HG02763 (cell line): ENCODE data around the gene KCNJ15.

Experiments
- ATAC-seq: cut with Tn5 transposase; IDR thresholded peaks from one replicate; pipeline ENCODE4 v1.9.1; 2021; ENCODE audit warnings: mild to moderate bottlenecking, moderate library complexity; ENCODE audit not compliant: unreplicated experiment

The KCNJ15 gene

GRCh38 chr21:38323721-38324531 is 67.1 kb downstream of the KCNJ15 start:
- ATAC-seq: no peak

DNA sequence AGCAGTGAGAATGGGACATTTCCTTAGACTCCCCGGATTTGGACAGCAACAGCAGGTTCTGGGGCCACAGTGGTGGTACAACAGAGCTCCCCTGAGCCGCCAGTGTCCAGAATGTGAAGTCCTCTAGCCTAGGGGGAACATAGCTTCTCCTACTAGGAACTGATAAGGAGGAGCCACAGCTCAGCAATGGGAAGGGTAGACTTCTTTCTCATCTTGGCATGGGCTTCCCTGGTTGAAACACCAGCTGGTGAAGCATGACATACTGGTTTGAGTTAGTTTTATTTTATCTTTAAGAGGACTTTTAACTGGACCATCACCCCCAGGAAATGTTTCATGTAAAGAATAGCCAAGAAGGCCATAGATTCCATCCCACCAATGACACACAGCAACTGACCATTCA is 68.4 kb downstream of the KCNJ15 start:
- no peak for ATAC-seq

DNA sequence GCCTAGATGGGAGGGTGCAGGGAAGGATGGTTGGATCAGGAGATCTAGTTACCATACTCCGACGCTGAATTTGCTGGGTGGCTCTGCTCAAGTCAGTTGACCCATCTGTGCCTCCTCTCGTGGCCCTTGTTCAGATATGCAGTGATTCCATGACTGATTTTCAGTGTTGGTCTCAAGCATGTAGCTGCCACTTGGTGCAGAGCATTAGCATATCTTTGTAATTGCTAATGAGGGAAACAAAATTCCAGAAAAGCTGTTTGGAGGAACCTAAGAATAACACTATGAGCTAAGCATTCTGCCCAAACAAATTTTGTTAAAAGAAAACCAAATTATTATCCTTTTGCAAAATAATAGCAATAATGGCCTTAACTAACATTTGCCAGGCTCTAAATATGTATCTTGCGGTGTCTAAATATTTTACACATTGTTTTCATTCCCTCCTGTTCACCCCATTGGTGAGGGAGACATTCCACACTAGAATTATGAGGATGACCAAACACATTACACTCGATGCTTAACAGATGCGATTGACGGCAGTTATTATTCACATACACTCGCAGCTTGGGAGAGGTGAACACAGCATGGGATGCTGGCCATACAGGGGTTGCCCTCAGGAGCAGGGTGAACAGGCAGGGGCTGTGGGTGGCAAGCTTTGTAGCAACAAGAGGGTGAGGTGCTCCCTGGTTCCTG is 69.1 kb downstream of the KCNJ15 start:
- ATAC-seq: no peak

DNA sequence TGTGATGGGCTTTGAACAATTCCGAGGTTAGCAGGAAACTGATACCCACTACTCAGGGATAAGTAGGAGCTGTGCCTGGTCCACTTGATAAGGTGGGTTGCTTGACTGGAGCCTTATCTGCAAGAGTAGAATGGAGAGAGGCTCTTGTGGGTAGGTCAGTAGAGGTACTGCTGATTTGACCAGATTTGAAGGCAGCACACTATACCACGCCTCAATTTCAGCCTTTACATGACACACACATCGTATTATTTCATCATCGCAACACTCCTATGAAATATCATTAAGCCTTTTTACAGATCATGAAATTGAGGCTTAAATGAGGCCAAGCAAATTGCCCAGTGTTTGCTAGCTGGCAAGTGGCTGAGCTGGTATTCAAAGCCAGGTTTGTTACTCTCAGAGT is 69.6 kb downstream of the KCNJ15 start:
- ATAC-seq: no peak

GRCh38 chr21:38326899-38327298 is 70.1 kb downstream of the KCNJ15 start:
- ATAC-seq: no peak

DNA sequence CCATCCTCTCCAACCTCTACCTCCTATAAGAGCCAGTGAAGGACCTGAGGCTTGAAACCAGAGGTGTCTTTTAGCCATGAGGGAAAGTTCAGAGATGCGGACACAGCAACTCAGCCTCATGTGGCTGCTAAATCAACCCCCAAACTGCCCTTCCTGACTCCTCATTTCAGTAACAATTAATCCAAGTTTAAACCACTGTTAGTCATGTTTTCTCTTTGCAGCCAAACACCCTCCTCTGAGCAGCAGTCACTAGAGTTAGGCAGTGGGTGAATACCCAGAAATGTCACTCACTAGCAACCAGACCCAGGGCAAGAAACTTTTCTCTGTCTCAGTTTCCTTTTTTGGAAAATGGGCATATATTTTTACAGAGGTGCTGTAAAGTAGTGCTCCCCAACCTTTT is 71.2 kb downstream of the KCNJ15 start:
- ATAC-seq: no peak

GRCh38 chr21:38329162-38329561 is 72.4 kb downstream of the KCNJ15 start:
- no peak for ATAC-seq

DNA sequence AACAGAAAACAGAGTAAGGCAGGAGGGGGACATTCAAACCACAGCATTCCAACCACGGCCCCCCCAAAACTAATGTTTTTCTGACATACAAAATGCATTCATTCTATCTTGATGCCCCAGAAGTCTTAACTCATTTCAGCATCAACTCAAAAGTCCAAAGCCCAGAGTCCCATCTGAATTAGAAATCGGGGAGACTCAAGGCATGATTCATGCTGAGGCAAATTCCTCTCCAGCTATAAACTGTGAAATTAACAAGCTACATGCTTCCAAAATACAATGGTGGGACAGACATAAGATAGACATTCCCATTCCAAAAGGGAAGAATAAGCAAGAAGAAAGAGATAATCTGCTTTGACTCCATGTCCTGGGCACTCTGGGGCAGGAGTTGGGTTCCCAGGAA is 73.9 kb downstream of the KCNJ15 start:
- no peak for ATAC-seq

DNA sequence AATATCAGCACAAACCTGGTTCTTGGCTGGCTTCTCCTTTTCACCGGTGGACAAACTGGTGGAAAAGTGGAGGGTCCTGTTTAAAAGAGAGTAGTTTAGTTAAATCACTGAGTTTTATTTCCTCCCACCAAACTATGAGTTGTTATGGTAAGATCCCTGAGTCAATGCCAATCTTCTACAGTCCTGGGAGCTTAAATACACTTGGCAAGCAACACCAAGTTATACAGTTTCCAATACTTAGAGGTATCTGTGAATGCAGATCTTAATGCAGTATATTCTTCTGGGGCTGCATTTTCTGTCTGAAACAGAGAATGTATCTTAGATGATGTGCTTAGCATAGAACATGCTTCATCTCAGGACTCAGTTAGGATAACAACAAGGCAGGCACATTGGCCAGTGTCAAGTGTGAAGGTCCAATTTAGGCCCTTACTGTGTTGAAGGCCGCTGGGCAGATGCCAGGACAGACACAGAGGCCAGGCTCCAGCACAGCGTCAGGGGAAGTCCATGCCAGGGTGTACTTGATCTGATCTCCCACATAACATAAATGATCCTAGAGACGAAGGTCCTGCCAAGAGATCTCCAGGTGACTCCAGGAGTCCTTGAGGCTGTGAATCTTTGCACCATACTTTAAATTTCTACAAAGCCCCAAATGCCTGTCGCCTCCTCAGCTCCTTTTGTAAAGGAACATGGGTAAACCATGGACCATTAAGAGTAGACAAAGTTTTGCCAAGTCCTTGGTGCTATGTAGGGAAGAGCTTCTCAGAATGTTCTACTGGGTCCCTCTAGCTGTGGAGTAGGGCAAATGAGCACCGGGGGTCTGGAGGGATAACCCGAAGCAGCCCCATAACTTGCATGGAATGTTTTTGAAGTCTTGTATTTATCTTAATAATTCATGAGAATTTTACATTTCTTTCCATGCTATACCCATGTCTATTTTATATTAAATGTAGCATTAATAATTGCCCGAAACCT is 76.8 kb downstream of the KCNJ15 start:
- ATAC-seq: no peak

DNA sequence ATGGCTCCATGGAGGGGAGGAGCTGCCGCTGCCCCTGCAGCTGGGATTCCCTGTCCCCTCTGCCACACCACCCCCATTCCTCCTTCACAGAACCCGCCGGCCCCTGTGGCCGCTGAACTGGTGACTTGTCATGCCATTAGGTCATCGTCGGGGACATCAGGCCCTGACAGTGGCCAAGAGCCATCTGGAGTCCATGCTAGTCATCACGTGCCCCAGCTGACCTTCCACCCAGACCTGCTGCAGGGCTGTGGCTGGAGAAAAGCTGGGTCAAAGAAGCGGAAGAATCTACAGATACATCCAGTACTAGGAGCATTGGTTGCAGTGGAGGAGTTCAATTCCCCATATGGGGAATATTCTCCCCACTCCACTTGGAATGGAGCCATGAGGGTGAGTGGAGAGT is 78.1 kb downstream of the KCNJ15 start:
- ATAC-seq: no peak

- no peak for ATAC-seq
Measured at GRCh38 chr21:38337793-38338192, 81.0 kb downstream of the KCNJ15 start.

DNA sequence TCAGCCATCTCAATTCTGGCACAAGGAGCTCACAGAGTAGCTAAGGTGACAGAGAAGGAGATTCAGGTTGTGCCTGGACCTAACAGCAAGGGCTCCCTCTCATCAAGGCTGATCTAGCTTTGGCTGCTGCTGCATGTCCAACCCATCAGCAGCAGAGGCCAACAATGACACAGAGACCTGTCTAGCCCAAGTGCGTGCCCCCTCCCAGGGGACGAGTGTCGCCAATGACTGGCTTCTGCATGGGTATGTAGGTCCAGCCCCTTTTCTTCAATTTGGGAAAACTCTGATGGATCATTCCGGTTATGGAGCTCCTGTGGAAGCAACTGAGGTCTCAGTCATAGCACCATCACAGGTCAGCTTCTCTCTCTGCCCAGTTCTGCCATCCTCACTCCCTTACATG is 83.3 kb downstream of the KCNJ15 start:
- ATAC-seq: no peak

DNA sequence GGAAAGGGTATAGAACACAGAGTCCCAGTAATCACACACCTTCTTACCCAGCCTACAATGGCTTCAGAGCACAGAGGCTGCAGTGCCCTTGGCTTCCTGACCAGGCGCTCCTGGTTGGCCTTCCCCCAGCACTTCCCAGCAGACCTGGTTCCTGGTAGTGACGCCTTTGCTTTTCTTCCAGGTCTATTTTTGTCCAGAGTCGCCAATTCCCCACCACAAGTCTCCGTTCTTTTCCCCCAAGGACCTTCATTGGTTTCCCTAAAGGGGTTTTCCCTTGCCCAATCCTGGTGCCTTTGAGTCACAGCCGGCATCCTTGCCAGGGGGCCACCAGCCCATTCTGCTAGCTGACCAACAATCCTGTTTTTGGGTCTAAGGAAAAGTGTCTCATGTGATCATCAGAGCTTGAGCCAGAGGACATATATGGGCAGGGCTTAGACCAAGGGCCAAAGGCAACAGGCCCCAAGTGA is 84.8 kb downstream of the KCNJ15 start:
- no peak for ATAC-seq

- ATAC-seq: no peak
Measured at GRCh38 chr21:38342739-38343138, 85.9 kb downstream of the KCNJ15 start.

GRCh38 chr21:38343691-38344090 is 86.9 kb downstream of the KCNJ15 start:
- ATAC-seq: no peak

DNA sequence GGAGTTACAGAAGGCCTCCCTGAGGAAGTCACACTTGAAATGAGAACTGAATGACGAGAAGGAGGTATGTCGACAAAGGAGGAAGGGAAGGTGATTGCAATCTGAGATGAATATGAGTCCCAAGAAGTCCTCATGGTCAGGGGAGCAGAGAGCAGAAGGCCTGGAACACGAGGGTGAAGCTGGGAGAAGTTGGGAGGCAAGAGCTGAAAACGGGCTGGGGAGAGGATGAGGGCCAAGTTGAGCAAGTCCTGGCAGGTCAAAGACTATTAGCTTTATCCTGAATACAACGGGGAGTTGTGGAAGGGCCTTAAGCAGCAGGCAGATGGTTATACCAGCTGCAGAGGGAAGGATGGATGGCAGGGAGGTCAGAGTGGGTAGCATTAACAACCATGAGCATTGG is 89.5 kb downstream of the KCNJ15 start:
- ATAC-seq: no peak

DNA sequence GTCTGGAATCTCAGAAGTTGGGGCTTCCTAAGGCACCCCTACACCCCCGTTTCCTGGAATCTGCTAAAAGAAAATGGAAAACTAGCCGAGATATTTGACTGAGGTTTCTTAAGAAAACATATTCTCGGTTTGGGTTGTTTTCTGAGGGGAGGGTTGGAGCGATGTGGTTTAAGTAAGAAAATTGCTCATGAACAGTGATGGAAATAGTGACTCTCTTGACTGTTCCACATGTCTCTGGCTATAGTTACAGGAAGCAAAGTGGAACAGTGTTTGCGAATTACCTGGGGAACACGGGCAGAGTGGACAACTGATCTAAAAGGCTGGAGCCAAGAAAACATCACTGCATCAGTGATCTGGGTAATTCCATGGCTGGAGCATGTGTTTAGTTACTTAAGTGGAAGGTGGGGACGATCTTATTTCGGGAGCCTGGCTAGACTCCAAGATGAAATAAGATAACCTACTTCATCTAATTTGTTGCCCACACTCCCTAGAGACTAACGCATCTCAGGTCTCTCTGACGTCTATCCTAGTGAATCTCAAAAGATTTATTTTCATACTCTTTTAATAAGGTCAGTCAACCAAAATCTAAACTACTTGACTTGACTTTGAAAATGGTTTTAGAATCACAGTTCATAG is 92.4 kb downstream of the KCNJ15 start:
- no peak for ATAC-seq

- no peak for ATAC-seq
Measured at GRCh38 chr21:38349977-38350376, 93.2 kb downstream of the KCNJ15 start.

GRCh38 chr21:38350684-38351083 is 93.9 kb downstream of the KCNJ15 start:
- ATAC-seq: no peak

DNA sequence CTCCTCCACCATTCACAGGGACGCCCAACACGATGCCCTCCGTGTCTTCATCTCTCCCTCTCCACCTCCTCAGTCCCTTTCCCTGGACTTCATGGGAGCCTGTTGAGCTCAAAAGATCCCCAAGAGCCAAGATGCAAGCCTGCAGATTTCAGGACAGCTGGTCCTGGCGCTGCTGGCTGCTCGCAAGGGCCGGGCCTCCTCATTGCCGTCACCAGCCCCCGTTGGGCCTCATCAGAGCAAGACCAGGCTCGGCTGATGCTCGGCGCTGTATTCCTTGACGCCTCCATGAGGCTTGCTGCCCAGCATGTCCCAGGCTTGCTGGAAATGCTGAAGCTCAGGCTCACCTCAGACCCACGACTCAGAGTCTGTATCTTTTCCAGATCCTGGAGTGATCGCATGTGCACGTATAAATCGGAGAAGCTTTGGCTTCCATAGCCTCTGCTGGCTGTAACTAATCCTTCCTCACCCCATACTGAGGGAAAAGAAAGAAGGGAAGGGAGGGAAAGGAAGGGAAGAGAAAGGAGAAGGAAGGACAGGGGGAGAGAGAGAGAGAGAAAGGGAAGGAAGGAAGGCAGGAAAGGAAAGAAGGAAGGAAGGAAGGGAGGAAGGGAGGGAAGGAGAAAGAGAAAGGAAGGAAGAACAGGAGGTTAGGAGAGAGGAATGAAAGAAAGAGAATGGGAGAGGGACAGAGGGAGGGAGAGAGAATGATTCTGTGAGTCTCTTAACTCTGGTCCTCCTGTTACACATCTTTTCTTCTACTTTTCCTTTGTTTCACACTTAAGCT is 94.6 kb downstream of the KCNJ15 start:
- no peak for ATAC-seq
